HEK293 (cell line): ENCODE measurements around the gene FOXO3.

Source experiments
- CTCF ChIA-PET: fragments of 350-600 bp; formaldehyde crosslinking; extraction: SDS; loops from one replicate; lab custom pipeline; 2021; ENCODE audit warnings: antibody characterized with exemption; lab: Yijun Ruan, JAX
- POLR2A ChIA-PET: fragments of 300-600 bp; formaldehyde crosslinking; extraction: SDS; loops from one replicate; lab custom pipeline; 2020; ENCODE audit warnings: antibody characterized with exemption, inconsistent platforms; lab: Yijun Ruan, JAX
- H3K27ac ChIP-seq: fragments of 200-500 bp; sonication (Bioruptor generic); 2 replicates; pipeline ENCODE4 v1.5.1; 2014; ENCODE audit warnings: low read depth, low read length, control low read depth, inconsistent platforms; ENCODE audit errors: extremely low read depth
- H3K36me3 ChIP-seq, 2 experiments: fragments of 200-500 bp in 1 of 2; sonication (Bioruptor generic) in 1 of 2; 1 replicate in 1 of 2; 2 replicates in 1 of 2; pipeline ENCODE4 v1.5.1; 2014 to 2017; ENCODE audit warnings: inconsistent platforms in 2 of 2, low read length in 2 of 2; ENCODE audit not compliant: control insufficient read depth in 2 of 2, insufficient read depth in 1 of 2
- H3K4me1 ChIP-seq: fragments of 200-500 bp; sonication (Bioruptor generic); 2 replicates; pipeline ENCODE4 v1.5.1; 2014; ENCODE audit warnings: mild to moderate bottlenecking, low read length, inconsistent platforms; ENCODE audit not compliant: control insufficient read depth, insufficient read depth
- H3K4me3 ChIP-seq: 2 replicates; pipeline ENCODE4 v1.5.1; 2011; ENCODE audit warnings: low read depth, mild to moderate bottlenecking, control low read depth, low read length, moderate library complexity
- H3K9me3 ChIP-seq: fragments of 200-500 bp; sonication (Bioruptor generic); 2 replicates; pipeline ENCODE4 v1.5.1; 2014; ENCODE audit warnings: low read depth, low read length, inconsistent platforms; ENCODE audit not compliant: control insufficient read depth, insufficient read depth
- AEBP2 ChIP-seq: fragments of 450-650 bp; formaldehyde crosslinking; IDR thresholded peaks from 2 replicates; pipeline ENCODE4 v1.5.1; 2016; ENCODE audit warnings: missing biosample characterization, missing genetic modification characterization, borderline replicate concordance
- BCL11A ChIP-seq: fragments of 450-650 bp; formaldehyde crosslinking; IDR thresholded peaks from 2 replicates; pipeline ENCODE4 v1.5.1; 2016; ENCODE audit warnings: low read depth, missing biosample characterization, missing genetic modification characterization
- BCL6B ChIP-seq: fragments of 450-650 bp; formaldehyde crosslinking; IDR thresholded peaks from 2 replicates; pipeline ENCODE4 v1.5.1; 2017; ENCODE audit warnings: missing biosample characterization, missing genetic modification characterization
- ELK4 ChIP-seq: IDR thresholded peaks from 2 replicates; pipeline ENCODE4 v1.6.1; 2011; ENCODE audit warnings: mild to moderate bottlenecking, low read depth, low read length, borderline replicate concordance
- FEZF1 ChIP-seq: fragments of 450-650 bp; formaldehyde crosslinking; IDR thresholded peaks from 2 replicates; pipeline ENCODE4 v1.5.1; 2016; ENCODE audit warnings: missing biosample characterization, missing genetic modification characterization
- GLI4 ChIP-seq: fragments of 450-650 bp; formaldehyde crosslinking; IDR thresholded peaks from 2 replicates; pipeline ENCODE4 v1.5.1; 2016; ENCODE audit warnings: missing biosample characterization, missing genetic modification characterization
- GLIS1 ChIP-seq: fragments of 450-650 bp; formaldehyde crosslinking; IDR thresholded peaks from 2 replicates; pipeline ENCODE4 v1.5.1; 2016; ENCODE audit warnings: missing biosample characterization, missing genetic modification characterization
- HOXC10 ChIP-seq: sonication (generic); formaldehyde crosslinking; IDR thresholded peaks from 2 replicates; pipeline ENCODE4 v1.8.1; 2023; ENCODE audit warnings: mild to moderate bottlenecking, missing genetic modification reagents
- REST ChIP-seq: fragments of 450-650 bp; formaldehyde crosslinking; IDR thresholded peaks from 2 replicates; pipeline ENCODE4 v1.5.1; 2016; ENCODE audit warnings: missing biosample characterization, missing genetic modification characterization
- ZBTB20 ChIP-seq: fragments of 450-650 bp; formaldehyde crosslinking; IDR thresholded peaks from 2 replicates; pipeline ENCODE4 v1.5.1; 2016; ENCODE audit warnings: missing biosample characterization, missing genetic modification characterization
- ZEB2 ChIP-seq: fragments of 450-650 bp; formaldehyde crosslinking; IDR thresholded peaks from 2 replicates; pipeline ENCODE4 v1.5.1; 2016; ENCODE audit warnings: missing biosample characterization, missing genetic modification characterization
- ZNF138 ChIP-seq: fragments of 450-650 bp; formaldehyde crosslinking; IDR thresholded peaks from 2 replicates; pipeline ENCODE4 v1.5.1; 2016; ENCODE audit warnings: missing biosample characterization, missing genetic modification characterization, borderline replicate concordance
- ZNF146 ChIP-seq: fragments of 450-650 bp; formaldehyde crosslinking; IDR thresholded peaks from 2 replicates; pipeline ENCODE4 v1.5.1; 2016; ENCODE audit warnings: missing biosample characterization, missing genetic modification characterization
- ZNF280D ChIP-seq: fragments of 450-650 bp; formaldehyde crosslinking; IDR thresholded peaks from 2 replicates; pipeline ENCODE4 v1.5.1; 2016; ENCODE audit warnings: missing biosample characterization, missing genetic modification characterization
- ZNF324 ChIP-seq: fragments of 450-650 bp; formaldehyde crosslinking; IDR thresholded peaks from 2 replicates; pipeline ENCODE4 v1.5.1; 2016; ENCODE audit warnings: missing biosample characterization, missing genetic modification characterization
- ZNF398 ChIP-seq: fragments of 450-650 bp; formaldehyde crosslinking; IDR thresholded peaks from 2 replicates; pipeline ENCODE4 v1.5.1; 2017; ENCODE audit warnings: missing biosample characterization, missing genetic modification characterization
- ZNF501 ChIP-seq: fragments of 450-650 bp; formaldehyde crosslinking; IDR thresholded peaks from 2 replicates; pipeline ENCODE4 v1.5.1; 2016; ENCODE audit warnings: missing biosample characterization, missing genetic modification characterization
- ZNF580 ChIP-seq: fragments of 450-650 bp; formaldehyde crosslinking; IDR thresholded peaks from 2 replicates; pipeline ENCODE4 v1.5.1; 2016; ENCODE audit warnings: missing biosample characterization, missing genetic modification characterization
- ZNF645 ChIP-seq: fragments of 450-650 bp; formaldehyde crosslinking; IDR thresholded peaks from 2 replicates; pipeline ENCODE4; 2016; ENCODE audit warnings: missing biosample characterization, missing genetic modification characterization
- ZNF707 ChIP-seq: fragments of 450-650 bp; formaldehyde crosslinking; IDR thresholded peaks from 2 replicates; pipeline ENCODE4 v1.5.1; 2016; ENCODE audit warnings: missing biosample characterization, missing genetic modification characterization
- ZNF768 ChIP-seq: fragments of 450-650 bp; formaldehyde crosslinking; IDR thresholded peaks from 2 replicates; pipeline ENCODE4 v1.5.1; 2018; ENCODE audit warnings: missing biosample characterization, mild to moderate bottlenecking, missing genetic modification characterization

Gene FOXO3

GRCh38 chr6:108561742-108562502, 1.2 kb downstream of the FOXO3 start (continued):
- no peak for TF ChIP-seq FEZF1 (tag by site-specific recombination)
- peak; percentile 49 for TF ChIP-seq ZBTB20
- peak; percentile 43; the same call in 1 of the 2 replicates for TF ChIP-seq ZNF501 (tag by site-specific recombination)
- no peak for TF ChIP-seq ELK4
- no peak for TF ChIP-seq ZNF138 (tag by site-specific recombination)
- peak; percentile 81 for TF ChIP-seq GLIS1
- TF ChIP-seq ZNF146 (tag by site-specific recombination) = peak; percentile 27; the same call in 1 of the 2 replicates
- peak; percentile 13; the same call in 1 of the 2 replicates for TF ChIP-seq BCL11A (tag by site-specific recombination)
- peak; percentile 71 for TF ChIP-seq REST (tag by site-specific recombination)
- TF ChIP-seq ZEB2 (tag by site-specific recombination) = peak; percentile 61
- TF ChIP-seq ZNF707 = 0 out of 2 replicates have a peak, but pooled peaks have one; percentile 5
- TF ChIP-seq ZNF645 (tag by site-specific recombination) = no peak
- no peak for TF ChIP-seq ZNF398 (tag by site-specific recombination)

- Histone ChIP-seq H3K4me3 (peak overlapping the region; percentile 86), H3K9me3 (no peaks in the 10 kb centered on the region), H3K36me3 (peaks cover 0 to 18% of the 10 kb centered on the region in 2 experiments; a peak in 2 of 3 replicates), H3K4me1 (peaks cover 24% of the 10 kb centered on the region), H3K27ac (peak overlapping the region; percentile 95)
- ChIA-PET CTCF (interaction anchor here (0.5 to 1.3 kb wide), 4 partner anchors 219 to 510 kb away, joined by 3 to 5 read pairs (median 4); no protein-coding TSS in a partner anchor), POLR2A (interaction anchor here (0.7 to 3.2 kb wide), 14 partner anchors 13 to 821 kb away, joined by 3 to 14 read pairs (median 4); partner anchors contain the start of gene SESN1)
- TF ChIP-seq ZNF768 (tag by site-specific recombination) (no peak), HOXC10 (CRISPR knock-in tag) (no peak), ZNF580 (tag by site-specific recombination) (peak; percentile 96), ZNF280D (tag by site-specific recombination) (no peak), GLI4 (tag by site-specific recombination) (no peak), AEBP2 (tag by site-specific recombination) (no peak), BCL6B (tag by site-specific recombination) (no peak), ZNF324 (tag by site-specific recombination) (peak; percentile 57; the same call in 1 of the 2 replicates)
These were observed 1.8 kb downstream of the FOXO3 start for GRCh38 chr6:108562503-108562993.
